Choroid plexus epithelial cell (primary cell): ENCODE data around the gene KIR3DL2.
"Not testable (repeated sequence)": the region's sequence is repeated elsewhere in the genome, so short reads cannot be mapped to it uniquely, and the experiment has no call there.

Source experiments
- DNase-seq: peaks from one replicate; pipeline ENCODE4 v3.0.0-alpha.2; 2010; ENCODE audit warnings: low read depth
- H3K4me3 ChIP-seq: 2 replicates; pipeline ENCODE4 v1.5.1; 2011; ENCODE audit warnings: low read depth, mild to moderate bottlenecking, control low read depth, low read length, moderate library complexity
- TF ChIP-seq, protein P1 (sequence below): conservative IDR thresholded peaks from 2 replicates; pipeline ENCODE4 v1.5.1; 2011; ENCODE audit warnings: low read depth, mild to moderate bottlenecking, control low read depth, inconsistent platforms, low read length, moderate library complexity

The KIR3DL2 gene

DNA sequence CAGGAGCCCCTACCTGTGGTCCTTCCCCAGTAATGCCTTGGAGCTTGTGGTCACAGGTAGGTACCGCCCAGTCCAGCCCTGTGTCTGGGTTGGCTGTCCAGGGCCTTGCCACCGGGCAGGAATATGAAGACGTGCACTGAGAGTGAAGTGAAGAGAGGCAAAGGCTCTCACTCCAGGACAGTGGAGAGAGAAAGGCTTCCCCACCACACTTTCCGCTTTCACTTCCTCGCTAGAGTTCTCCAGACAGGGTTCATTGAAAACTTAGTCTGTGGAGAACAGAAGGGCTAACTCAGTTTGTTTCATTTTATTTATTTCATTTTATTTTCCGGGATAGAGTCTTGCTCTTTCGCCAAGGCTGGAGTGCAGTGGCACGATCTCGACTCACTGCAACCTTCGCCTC, 38.0 kb downstream of the KIR3DL2 start:
- DNase-seq = no peak
- H3K4me3 ChIP-seq = no peak overlapping the region
- TF ChIP-seq, protein P1, sequence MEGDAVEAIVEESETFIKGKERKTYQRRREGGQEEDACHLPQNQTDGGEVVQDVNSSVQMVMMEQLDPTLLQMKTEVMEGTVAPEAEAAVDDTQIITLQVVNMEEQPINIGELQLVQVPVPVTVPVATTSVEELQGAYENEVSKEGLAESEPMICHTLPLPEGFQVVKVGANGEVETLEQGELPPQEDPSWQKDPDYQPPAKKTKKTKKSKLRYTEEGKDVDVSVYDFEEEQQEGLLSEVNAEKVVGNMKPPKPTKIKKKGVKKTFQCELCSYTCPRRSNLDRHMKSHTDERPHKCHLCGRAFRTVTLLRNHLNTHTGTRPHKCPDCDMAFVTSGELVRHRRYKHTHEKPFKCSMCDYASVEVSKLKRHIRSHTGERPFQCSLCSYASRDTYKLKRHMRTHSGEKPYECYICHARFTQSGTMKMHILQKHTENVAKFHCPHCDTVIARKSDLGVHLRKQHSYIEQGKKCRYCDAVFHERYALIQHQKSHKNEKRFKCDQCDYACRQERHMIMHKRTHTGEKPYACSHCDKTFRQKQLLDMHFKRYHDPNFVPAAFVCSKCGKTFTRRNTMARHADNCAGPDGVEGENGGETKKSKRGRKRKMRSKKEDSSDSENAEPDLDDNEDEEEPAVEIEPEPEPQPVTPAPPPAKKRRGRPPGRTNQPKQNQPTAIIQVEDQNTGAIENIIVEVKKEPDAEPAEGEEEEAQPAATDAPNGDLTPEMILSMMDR = no peak

DNA sequence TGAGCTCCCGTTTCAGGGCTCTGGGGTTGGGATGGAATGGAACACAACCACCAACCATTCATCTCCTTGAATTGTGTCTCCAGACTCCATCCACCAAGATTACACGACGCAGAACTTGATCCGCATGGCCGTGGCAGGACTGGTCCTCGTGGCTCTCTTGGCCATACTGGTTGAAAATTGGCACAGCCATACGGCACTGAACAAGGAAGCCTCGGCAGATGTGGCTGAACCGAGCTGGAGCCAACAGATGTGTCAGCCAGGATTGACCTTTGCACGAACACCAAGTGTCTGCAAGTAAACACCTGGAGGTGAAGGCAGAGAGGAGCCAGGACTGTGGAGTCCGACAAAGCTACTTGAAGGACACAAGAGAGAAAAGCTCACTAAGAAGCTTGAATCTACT, 39.3 kb downstream of the KIR3DL2 start:
- TF ChIP-seq, protein P1 = no peak
- DNase-seq = no peak
- H3K4me3 ChIP-seq = no peak overlapping the region

DNA sequence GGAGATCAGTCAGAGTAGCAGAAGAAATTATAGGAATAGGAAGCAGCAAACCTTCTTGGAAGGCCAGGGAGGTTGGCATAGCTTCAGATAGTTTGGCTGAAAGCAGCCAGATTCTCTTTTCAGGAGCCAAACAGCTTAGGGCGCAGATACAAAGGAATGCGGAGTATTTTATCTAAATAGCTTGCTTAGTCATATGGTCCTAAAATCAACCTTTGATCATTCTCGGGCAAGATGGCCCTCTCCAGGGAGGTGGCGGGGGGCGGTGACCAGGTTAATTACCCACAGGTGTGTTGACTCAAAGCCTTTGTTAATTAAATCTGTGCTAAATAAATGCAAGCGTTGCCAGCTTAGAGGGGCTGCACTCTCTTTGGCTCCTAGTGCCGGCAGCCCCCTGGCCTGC, 43.2 kb downstream of the KIR3DL2 start:
- no peak for DNase-seq
- TF ChIP-seq, protein P1 = no peak
- H3K4me3 ChIP-seq = no peak overlapping the region

DNA sequence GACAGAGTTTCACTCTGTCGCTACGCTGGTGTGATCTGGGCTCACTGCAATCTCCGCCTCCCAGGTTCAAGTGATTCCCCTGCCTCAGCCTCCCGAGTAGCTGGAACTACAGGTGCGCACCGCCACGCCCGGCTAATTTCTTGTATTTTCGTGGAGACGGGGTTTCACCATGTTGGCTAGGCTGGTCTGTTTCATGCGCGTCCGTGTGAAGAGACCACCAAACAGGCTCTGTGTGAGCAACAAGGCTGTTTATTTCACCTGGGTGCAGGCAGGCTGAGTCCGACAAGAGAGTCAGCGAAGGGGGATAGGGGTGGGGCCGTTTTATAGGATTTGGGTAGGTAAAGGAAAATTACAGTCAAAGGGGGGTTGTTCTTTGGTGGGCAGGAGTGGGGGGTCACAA, 43.9 kb downstream of the KIR3DL2 start:
- not testable (repeated sequence) for DNase-seq

DNA sequence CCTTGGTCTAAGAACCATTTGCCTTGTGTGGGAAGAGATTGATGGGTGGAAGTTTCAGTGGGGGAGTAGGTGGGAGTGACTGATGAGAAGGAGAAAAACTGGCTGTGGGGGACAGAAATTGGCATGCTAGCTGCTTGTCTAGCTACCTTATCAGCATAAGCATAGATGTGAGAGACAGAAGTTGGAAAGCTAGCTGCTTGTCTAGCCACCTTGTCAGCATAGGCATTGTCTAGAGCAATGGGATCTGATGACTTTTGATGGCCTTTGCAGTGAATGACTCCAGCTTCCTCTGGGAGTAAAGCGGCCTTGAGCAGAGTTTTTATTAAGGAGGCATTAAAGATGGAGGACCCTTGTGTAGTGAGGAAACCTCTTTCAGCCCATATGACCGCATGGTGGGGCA, 45.8 kb downstream of the KIR3DL2 start:
- DNase-seq = no peak
- TF ChIP-seq, protein P1 = no peak
- no peak overlapping the region for H3K4me3 ChIP-seq

More for the DNA sequence above, 43.9 kb downstream of the KIR3DL2 start:
- H3K4me3 ChIP-seq = not testable (repeated sequence)

DNA sequence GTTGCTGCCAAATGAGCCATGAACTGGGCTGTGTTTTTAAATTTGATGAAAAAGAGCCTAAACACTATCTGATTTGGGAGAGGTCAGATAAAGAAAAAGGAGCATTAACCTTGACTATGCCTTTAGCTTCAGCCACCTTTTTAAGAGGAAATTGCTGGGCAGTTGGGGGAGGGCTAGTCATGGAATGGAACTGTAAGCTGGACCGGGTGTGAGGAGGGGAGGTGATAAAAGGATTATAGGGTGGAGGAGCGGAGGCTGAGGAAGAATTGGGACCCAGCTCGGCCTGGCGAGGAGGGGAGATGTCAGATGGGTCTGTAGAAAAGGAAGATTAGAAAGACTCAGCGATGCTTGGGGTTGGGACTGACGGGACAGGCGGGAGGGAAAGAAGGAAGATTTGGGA, 48.4 kb downstream of the KIR3DL2 start:
- not testable (repeated sequence) for DNase-seq, H3K4me3 ChIP-seq

DNA sequence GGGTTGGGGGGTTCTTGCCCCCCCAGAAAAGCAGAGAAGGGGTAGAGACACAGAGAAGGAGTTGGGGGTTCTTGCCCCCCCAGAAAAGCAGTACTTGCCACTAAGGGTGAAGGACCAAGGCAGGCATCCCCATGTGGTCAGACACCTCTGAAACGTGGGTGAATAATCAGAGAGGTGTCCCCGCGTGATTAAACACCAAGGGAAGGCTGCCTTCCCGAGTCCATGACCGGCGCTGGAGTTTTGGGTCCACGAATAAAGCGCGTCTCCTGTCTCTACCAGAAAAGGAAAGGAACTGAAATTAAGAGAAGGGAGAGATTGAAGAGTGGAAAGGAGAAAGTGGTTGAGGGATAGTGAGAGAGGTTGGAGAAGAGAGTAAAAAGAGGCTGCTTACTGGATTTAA, 49.4 kb downstream of the KIR3DL2 start:
- not testable (repeated sequence) for H3K4me3 ChIP-seq, DNase-seq

DNA sequence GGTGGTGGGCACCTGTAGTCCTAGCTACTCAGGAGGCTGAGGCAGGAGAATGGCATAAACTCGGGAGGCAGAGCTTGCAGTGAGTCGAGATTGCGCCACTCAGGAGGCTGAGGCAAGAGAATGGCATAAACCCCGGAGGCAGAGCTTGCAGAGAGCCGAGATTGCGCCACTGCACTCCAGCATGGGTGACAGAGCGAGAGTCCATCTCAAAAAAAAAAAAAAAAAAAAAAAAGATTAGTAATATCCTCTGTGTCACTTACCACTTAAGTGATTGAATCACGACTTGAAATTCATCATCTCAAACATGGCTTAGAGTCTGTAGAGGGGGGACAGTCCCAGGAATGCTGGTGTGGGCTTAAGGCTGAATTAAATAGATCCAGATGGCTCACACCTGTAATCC, 50.9 kb downstream of the KIR3DL2 start:
- H3K4me3 ChIP-seq, DNase-seq: not testable (repeated sequence)

DNA sequence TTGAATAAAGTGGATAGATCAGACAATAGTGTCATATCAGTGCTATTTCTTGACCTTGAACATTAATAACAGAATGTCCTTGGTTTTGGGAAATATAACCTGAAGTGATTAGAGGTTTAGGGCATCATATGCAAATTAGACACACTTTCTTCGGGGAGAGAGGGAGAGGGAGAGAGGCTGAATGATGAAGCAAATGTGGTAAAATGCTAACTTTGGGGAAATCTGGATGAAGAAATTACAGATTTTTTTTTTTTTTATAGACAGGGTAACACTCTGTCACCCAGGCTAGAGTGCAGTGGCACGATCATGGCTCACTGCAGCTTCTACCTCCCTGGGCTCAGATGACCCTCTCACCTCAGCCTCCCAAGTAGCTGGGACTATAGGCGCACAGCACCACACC, 51.8 kb downstream of the KIR3DL2 start:
- TF ChIP-seq, protein P1 = no peak
- no peak for DNase-seq
- no peak overlapping the region for H3K4me3 ChIP-seq
